HG03066 (cell line): ENCODE results near the gene PTPRF.

Source experiments
- ATAC-seq: cut with Tn5 transposase; IDR thresholded peaks from one replicate; pipeline ENCODE4 v1.9.1; 2021; ENCODE audit warnings: low read depth; ENCODE audit not compliant: unreplicated experiment

Gene PTPRF

GRCh38 chr1:43512133-43512532 lies 18.6 kb upstream of the PTPRF start:
- ATAC-seq, result no peak

DNA sequence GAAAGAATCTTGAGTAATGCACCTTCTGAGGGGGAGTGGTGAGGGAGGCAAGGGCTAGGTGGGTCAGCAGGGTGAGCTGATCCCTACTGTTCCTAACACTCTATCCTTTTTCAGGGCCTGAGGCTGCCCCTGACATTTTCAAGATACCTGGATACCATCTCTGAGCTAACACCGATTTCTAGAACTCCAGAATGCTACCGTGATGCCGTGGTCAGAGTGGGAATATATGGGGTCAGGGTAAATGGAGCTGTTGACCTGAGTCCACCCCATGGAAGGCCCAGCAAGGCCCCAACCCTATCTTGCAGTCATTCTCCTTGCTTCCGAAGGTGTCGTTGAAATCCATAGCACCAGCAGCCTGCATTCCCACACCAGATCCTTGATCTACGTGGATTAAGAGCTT lies 18.0 kb upstream of the PTPRF start:
- ATAC-seq, result no peak

GRCh38 chr1:43513471-43514173 lies 17.1 kb upstream of the PTPRF start:
- ATAC-seq, result no peak

- ATAC-seq, result no peak
Measured at GRCh38 chr1:43518935-43519686, 11.6 kb upstream of the PTPRF start.

GRCh38 chr1:43520100-43520778 lies 10.4 kb upstream of the PTPRF start:
- no peak for ATAC-seq

DNA sequence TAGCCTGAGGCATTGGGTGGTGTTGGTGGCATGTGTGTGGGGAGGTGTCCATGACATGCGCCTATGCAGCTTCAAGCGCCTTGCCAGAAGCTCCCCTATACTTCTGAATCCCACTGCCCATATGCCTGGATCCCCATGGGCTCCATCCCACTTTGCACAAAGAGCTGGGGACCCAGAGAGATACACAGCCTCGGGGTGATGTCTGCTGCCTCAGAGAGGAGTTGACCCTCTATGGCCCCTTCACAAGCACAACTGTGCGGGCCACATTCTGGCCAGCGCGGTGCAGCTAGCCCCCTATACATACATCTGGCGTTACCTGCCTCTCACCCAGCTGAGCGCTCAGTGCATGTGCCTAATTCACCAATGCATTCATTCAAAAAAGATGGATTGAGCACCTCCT lies 9.6 kb upstream of the PTPRF start:
- ATAC-seq, result no peak

- ATAC-seq, result no peak
Measured at GRCh38 chr1:43521756-43522155, 8.9 kb upstream of the PTPRF start.

- ATAC-seq, result no peak
Measured at GRCh38 chr1:43522431-43522775, 8.3 kb upstream of the PTPRF start.

- ATAC-seq, result no peak
Measured at GRCh38 chr1:43522776-43523480, 7.8 kb upstream of the PTPRF start.

DNA sequence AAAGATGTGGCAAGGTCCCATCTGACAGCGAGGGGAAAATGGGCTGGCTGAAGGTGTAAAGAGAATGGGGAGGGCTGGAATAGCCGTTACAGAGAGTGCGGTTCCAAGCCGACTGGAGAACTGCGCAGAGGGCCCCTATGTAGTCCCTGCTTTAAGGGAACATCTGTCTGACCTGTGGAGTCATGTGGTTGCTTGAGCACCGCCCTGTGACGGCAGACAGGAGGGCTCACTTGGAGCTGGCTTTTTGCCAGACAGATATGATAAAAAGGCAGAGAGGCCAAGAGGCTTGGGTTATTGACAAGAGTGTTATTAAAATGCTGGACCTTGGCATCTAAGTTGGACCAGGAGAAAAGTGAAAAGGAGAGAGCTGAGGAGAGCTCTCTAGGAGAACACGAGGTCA lies 5.9 kb upstream of the PTPRF start:
- no peak for ATAC-seq

DNA sequence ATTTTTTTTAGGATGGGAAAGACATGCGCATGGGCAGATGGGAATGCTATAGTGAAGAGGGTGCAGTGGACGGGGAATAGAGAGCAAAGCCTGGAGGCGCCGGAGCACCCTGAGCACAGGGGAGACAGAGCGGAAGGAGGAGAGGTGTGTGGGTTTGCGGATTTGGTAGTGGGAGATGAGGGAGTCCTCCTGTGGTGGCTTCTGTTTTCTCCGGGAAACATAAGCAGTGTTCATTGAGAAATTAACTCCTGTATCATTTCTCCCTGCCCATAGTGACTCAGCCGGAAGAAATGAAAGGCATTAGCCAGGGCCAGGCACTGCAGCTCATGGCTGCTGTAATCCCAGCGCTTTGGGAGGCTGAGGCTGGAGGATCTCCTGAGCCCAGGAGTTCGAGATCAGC lies 4.7 kb upstream of the PTPRF start:
- no peak for ATAC-seq

- ATAC-seq, result no peak
Measured at GRCh38 chr1:43527111-43527878, 3.4 kb upstream of the PTPRF start.

- no peak for ATAC-seq
Measured at GRCh38 chr1:43529206-43529731, 1.4 kb upstream of the PTPRF start.

DNA sequence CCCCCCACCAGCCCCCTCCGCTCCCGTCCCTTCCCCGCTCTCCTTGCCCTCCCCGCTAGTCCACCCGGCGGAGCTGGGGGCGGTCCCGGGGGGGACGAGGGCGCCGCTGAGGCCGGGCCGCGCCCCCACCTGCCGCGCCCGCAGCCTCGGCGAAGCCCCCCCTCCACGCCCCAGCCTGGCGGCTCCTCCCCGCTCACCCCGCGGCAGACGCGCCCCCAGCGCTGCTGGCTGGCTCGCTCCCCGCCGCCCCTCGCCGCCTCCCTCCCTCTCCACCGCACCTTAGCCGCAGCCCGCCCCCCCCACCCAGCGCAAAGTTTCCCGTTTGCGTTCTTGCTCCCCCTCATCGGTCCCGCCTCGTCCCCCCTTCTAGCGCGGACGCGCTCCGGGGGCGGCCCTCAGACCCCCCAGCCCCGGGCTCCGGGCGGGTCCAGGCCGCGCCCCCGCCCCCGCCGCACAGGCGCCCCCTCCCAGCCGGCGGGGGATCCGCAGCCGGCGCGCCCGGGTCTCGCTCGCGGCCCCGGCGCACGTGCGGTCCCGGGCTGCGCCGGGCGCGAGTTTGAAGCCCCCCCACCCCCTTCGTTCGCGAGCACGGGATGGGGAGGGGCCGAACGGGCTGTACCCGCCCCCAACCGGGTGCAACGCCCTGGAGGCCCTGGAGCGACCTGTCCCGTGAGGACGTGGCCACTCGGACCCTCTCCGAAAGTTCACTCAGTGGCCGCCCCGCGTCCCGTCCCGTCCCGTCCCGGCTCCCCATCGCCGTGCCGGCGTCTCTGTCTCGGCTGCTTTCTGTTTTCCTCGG lies 623 bp downstream of the PTPRF start:
- no peak for ATAC-seq

- ATAC-seq, result no peak
Measured at GRCh38 chr1:43531906-43532584, 1.4 kb downstream of the PTPRF start.

DNA sequence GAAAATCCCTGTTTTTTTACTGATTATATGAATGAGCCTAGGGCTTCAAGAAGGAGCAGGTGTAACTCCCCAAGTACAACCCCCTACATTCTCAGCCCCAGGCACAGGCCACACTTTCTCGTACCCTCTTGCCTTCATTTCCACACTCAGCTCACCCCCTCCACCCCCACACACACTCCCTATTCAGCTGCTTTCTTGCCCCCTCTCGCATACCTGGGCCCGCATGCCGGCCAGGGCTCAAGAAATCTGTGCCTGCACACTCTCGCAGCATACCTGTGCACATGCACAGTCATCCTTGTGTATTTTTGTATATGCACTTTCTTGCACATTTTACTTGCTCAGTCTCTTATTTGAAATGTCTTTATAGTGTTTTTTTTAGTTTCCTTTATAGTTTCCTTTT lies 2.0 kb downstream of the PTPRF start:
- ATAC-seq, result no peak

DNA sequence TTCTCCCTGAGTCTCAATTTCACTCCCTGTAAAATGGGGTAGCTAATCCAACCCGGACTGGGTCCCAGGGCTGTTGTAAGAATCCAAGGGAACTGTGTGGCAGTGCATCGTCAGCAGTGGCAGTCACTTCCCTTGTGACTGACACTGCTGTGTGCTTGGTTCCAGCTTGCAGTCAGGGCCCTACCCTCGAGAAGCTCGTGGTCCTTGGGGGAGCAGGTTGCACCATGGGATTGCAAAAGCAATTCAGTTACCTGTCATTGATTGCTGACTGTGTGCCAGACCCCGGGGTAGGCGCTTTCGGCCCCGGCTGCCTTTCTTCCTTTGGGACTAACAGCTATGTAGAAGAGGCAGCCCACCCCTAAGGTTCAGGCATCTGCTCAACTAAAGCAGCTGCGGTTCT lies 2.9 kb downstream of the PTPRF start:
- ATAC-seq, result no peak

DNA sequence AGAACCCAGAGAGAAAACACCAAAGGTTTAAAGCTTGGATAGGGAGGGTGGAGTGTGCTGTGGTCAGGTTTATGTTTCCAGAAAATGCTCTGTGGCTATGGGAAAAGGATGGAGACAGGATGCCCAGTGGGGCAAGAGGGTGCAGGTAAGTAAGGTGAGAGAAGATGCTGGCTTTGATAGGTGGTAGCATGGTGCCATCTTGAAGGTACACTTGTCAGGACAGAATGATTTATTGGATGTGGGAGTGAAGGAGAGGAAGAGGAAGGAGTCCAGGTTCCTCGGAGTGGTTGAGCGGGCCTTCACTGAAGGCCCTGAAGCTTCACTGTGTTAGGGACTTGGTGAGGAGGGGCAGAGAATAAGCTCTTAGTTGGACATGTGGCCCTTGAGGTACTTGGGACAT lies 3.6 kb downstream of the PTPRF start:
- no peak for ATAC-seq
